Glutamatergic neuron (in vitro differentiated cells): ENCODE results near the gene TAF1D. TPM values are rescaled to one million over a fixed set of nuclear protein-coding genes. Genes with fewer than 3 reads are reported as not detected.

Source experiments
- DNase-seq: peaks from one replicate; pipeline ENCODE4 v3.0.0; 2022
- H3K27ac Mint-ChIP-seq: one replicate; pipeline ENCODE4 v1.8.0; 2020; ENCODE audit warnings: mild to moderate bottlenecking, mixed read lengths, inconsistent platforms; ENCODE audit not compliant: unreplicated experiment
- H3K27me3 Mint-ChIP-seq: one replicate; pipeline ENCODE4 v1.8.0; 2020; ENCODE audit warnings: mild to moderate bottlenecking, moderate library complexity, mixed read lengths, inconsistent platforms; ENCODE audit not compliant: unreplicated experiment
- H3K36me3 Mint-ChIP-seq: one replicate; pipeline ENCODE4 v1.8.0; 2020; ENCODE audit warnings: mild to moderate bottlenecking, mixed read lengths, inconsistent platforms; ENCODE audit not compliant: unreplicated experiment
- H3K4me1 Mint-ChIP-seq: one replicate; pipeline ENCODE4 v1.8.0; 2020; ENCODE audit warnings: mild to moderate bottlenecking, low read depth, mixed read lengths, inconsistent platforms; ENCODE audit not compliant: unreplicated experiment
- H3K4me3 Mint-ChIP-seq: one replicate; pipeline ENCODE4 v1.8.0; 2020; ENCODE audit warnings: mild to moderate bottlenecking, mixed read lengths, inconsistent platforms; ENCODE audit not compliant: unreplicated experiment
- H3K9me3 Mint-ChIP-seq: one replicate; pipeline ENCODE4 v1.8.0; 2020; ENCODE audit warnings: mild to moderate bottlenecking, moderate library complexity, mixed read lengths, inconsistent platforms; ENCODE audit not compliant: unreplicated experiment
- total RNA-seq: library from RNA; stranded (reverse); fragmentation: NEBNext Ultra II Directional; extraction: Animal tissue kit (Norgen Biotek cat#: 25700); gene quantifications from one replicate; pipeline ENCODE4 v1.2.1, GENCODE V29; 2021; ENCODE audit not compliant: unreplicated experiment
- TF ChIP-seq, protein P1 (sequence below): fragments of 200-600 bp; sonication (generic); IDR thresholded peaks from one replicate; pipeline ENCODE4 v1.5.0; 2021; ENCODE audit not compliant: partially characterized antibody, unreplicated experiment

The TAF1D gene
- total RNA-seq, 1 donor from 2014 or later, result 71.9 TPM

DNA sequence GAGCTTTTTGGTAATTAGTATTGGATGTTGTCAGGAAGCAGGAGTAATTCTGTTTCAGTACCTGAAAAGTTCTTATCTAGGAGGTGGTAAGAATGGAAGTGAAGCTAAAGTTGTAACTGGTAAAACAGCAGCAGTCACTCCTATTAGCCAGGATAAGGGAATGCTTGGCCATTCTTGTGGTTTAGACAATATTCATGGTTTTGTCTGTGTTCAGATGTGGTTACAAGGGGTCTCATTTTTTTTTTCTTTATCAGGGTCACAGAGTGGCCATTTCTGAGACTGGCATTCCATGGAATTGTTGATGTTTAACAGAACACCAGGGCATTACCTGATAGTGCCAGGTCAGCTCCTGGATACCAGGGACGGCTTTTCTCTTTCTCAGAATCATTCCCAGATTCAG, 23.8 kb downstream of the TAF1D start:
- DNase-seq, result no peak
- peaks cover 3% of the 10 kb centered on the region for H3K36me3 Mint-ChIP-seq
- H3K27ac Mint-ChIP-seq, result no peak overlapping the region
- TF ChIP-seq, protein P1, sequence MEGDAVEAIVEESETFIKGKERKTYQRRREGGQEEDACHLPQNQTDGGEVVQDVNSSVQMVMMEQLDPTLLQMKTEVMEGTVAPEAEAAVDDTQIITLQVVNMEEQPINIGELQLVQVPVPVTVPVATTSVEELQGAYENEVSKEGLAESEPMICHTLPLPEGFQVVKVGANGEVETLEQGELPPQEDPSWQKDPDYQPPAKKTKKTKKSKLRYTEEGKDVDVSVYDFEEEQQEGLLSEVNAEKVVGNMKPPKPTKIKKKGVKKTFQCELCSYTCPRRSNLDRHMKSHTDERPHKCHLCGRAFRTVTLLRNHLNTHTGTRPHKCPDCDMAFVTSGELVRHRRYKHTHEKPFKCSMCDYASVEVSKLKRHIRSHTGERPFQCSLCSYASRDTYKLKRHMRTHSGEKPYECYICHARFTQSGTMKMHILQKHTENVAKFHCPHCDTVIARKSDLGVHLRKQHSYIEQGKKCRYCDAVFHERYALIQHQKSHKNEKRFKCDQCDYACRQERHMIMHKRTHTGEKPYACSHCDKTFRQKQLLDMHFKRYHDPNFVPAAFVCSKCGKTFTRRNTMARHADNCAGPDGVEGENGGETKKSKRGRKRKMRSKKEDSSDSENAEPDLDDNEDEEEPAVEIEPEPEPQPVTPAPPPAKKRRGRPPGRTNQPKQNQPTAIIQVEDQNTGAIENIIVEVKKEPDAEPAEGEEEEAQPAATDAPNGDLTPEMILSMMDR, result no peak
- no peaks in the 10 kb centered on the region for H3K4me1 Mint-ChIP-seq
- H3K27me3 Mint-ChIP-seq, result no peaks in the 10 kb centered on the region
- H3K4me3 Mint-ChIP-seq, result no peak overlapping the region
- peaks cover 3% of the 10 kb centered on the region for H3K9me3 Mint-ChIP-seq

DNA sequence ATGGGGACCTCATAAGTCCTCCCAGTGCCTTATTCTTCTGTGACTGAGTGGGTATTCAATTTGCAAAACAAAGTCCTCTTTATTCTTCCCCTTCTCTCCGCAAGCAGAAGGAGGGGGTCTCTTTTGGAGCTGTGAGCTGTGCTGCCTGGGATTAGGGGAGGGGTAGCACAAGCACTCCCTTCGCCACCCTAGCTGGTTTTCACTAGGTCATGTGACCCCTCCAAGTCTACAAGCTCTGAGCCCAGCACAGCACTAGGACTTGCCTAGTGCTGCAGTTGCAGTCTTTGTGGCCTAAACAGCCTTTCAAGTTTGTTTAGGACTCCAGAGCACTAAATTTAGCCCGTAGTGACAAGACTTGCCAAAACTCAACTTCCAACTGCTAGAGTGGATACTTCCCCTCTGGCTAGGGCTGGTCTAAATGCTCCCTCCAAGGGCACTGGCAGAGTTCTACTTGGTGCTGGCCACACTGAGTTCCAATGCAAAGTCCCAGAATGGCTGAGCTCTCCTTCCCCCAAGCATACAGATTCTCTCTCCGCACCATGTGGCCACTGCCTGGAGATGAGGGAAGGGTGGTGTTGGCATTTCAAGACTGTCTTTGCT, 25.4 kb downstream of the TAF1D start:
- Mint-ChIP-seq H3K9me3 (peaks cover 5% of the 10 kb centered on the region), H3K27me3 (no peaks in the 10 kb centered on the region), H3K4me1 (no peaks in the 10 kb centered on the region), H3K36me3 (peaks cover 10% of the 10 kb centered on the region), H3K4me3 (no peak overlapping the region), H3K27ac (no peak overlapping the region)
- DNase-seq, result no peak
- TF ChIP-seq, protein P1, result no peak

DNA sequence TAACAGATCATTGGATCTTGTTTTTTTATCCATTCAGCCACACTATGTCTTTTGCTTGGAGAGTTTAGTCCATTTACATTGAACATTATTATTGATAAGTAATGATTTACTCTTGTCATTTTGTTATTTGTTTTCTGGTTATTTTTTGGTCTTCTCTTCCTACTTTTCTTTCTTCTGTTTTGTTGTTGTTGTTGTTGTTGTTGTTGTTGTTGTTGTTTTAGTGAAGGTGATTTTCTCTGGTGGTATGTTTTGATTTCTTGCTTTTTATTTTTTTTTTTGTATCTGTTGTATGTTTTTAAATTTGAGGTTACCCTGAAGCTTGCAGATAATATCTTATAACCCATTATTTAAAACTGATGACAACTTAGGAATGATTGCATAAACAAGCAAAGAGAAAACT, 28.6 kb downstream of the TAF1D start:
- H3K27me3 Mint-ChIP-seq, result no peaks in the 10 kb centered on the region
- peaks cover 36% of the 10 kb centered on the region for H3K36me3 Mint-ChIP-seq

DNA sequence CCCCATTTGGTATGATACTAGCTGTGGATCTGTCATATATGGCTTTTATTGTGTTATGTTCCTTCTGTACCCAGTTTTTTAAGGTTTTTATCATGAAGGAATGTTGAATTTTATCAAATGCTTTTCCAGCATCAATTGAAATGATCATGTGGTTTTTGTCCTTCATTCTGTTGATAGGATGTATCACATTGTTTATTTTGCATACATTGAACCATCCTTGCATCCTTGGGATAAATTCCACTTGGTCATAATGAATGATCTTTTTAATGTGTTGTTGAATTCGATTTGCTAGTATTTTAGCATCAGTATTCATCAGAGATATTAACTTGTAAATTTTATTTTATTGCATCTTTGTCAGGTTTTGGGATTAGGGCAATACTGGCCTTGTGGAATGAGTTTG, 31.1 kb downstream of the TAF1D start:
- H3K27ac Mint-ChIP-seq, result no peak overlapping the region
- H3K4me3 Mint-ChIP-seq, result no peak overlapping the region
- H3K9me3 Mint-ChIP-seq, result peaks cover 9% of the 10 kb centered on the region
- H3K36me3 Mint-ChIP-seq, result peaks cover 36% of the 10 kb centered on the region
- DNase-seq, result no peak
- H3K27me3 Mint-ChIP-seq, result no peaks in the 10 kb centered on the region
- H3K4me1 Mint-ChIP-seq, result no peaks in the 10 kb centered on the region
- TF ChIP-seq, protein P1, result no peak

More for the DNA sequence above, 28.6 kb downstream of the TAF1D start:
- Mint-ChIP-seq H3K27ac (no peak overlapping the region), H3K4me1 (no peaks in the 10 kb centered on the region), H3K9me3 (peaks cover 9% of the 10 kb centered on the region), H3K4me3 (no peak overlapping the region)
- TF ChIP-seq, protein P1, result no peak
- no peak for DNase-seq

DNA sequence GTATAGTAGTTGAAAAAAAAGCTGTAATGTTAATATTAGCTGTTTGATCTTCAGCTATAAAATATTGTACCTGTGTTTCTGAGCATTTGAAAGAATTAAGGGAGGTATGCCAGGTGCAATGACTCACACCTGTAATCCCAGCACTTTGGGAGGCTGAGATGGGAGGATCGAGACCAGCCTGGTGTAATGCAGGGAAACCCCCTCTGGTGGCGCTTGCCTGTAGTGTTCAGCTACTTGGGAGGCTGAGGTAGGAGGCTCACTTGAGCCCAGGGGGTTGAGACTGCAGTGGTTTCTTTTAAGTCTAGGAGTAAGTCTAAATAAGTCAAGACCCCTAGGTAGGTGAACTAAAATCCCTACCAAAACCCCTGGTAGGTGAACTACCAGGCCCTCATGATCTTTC, 37.1 kb downstream of the TAF1D start:
- Mint-ChIP-seq H3K27ac (no peak overlapping the region), H3K4me1 (no peaks in the 10 kb centered on the region), H3K4me3 (no peak overlapping the region), H3K27me3 (no peaks in the 10 kb centered on the region), H3K9me3 (peaks cover under 1% of the 10 kb centered on the region), H3K36me3 (peaks cover 10% of the 10 kb centered on the region)
- TF ChIP-seq, protein P1, result no peak
- DNase-seq, result no peak
